ENCODE results near the gene MORN5.

Gene MORN5

GRCh38 chr9:122164286-122164685 lies 4.6 kb downstream of the MORN5 start:
- DNase-seq (ENCODE audit: low read depth): no peak
- no peak for TF ChIP-seq CTCF (conservative IDR thresholded peaks at IDR 0.05; ENCODE audit: low read depth, low read length)
- no peak overlapping the region for H3K4me3 ChIP-seq (ENCODE audit: low read depth, low read length)

GRCh38 chr9:122168356-122168755 lies 8.6 kb downstream of the MORN5 start:
- DNase-seq (ENCODE audit: low read depth): no peak
- no peak for TF ChIP-seq CTCF (conservative IDR thresholded peaks at IDR 0.05; ENCODE audit: low read depth, low read length)
- no peak overlapping the region for H3K4me3 ChIP-seq (ENCODE audit: low read depth, low read length)

- H3K4me3 ChIP-seq (ENCODE audit: low read depth, low read length): no peak overlapping the region
- no peak for DNase-seq (ENCODE audit: low read depth)
- TF ChIP-seq CTCF (conservative IDR thresholded peaks at IDR 0.05; ENCODE audit: low read depth, low read length): no peak
Observed at GRCh38 chr9:122172131-122172530, 12.4 kb downstream of the MORN5 start.

GRCh38 chr9:122173670-122174069 lies 14.0 kb downstream of the MORN5 start:
- DNase-seq (ENCODE audit: low read depth): no peak
- no peak for TF ChIP-seq CTCF (conservative IDR thresholded peaks at IDR 0.05; ENCODE audit: low read depth, low read length)
- H3K4me3 ChIP-seq (ENCODE audit: low read depth, low read length): no peak overlapping the region

GRCh38 chr9:122176916-122177315 lies 17.2 kb downstream of the MORN5 start:
- no peak for TF ChIP-seq CTCF (conservative IDR thresholded peaks at IDR 0.05; ENCODE audit: low read depth, low read length)
- no peak for DNase-seq (ENCODE audit: low read depth)
- no peak overlapping the region for H3K4me3 ChIP-seq (ENCODE audit: low read depth, low read length)

GRCh38 chr9:122179054-122179689 lies 19.5 kb downstream of the MORN5 start:
- TF ChIP-seq CTCF (conservative IDR thresholded peaks at IDR 0.05; ENCODE audit: low read depth, low read length): no peak
- no peak for DNase-seq (ENCODE audit: low read depth)
- no peak overlapping the region for H3K4me3 ChIP-seq (ENCODE audit: low read depth, low read length)

- TF ChIP-seq CTCF (conservative IDR thresholded peaks at IDR 0.05; ENCODE audit: low read depth, low read length): no peak
- no peak for DNase-seq (ENCODE audit: low read depth)
- H3K4me3 ChIP-seq (ENCODE audit: low read depth, low read length): no peak overlapping the region
Observed at GRCh38 chr9:122179690-122180074, 20.0 kb downstream of the MORN5 start.
